Measurements from ENCODE around the gene HFE.
A peak's percentile ranks its signal among the peaks of the same experiment; 100 is the strongest.
"Not testable (repeated sequence)": the region's sequence is repeated elsewhere in the genome, so short reads cannot be mapped to it uniquely, and the experiment has no call there.

HFE gene

GRCh38 chr6:26075063-26075717 is 12.0 kb upstream of the HFE start:
- H3K27ac ChIP-seq = no peak overlapping the region
- H3K27me3 ChIP-seq (replicated peaks) = no peaks in the 10 kb centered on the region
- no peak overlapping the region for H3K4me3 ChIP-seq (ENCODE audit: low read depth, low read length)
- no peaks in the 10 kb centered on the region for H3K36me3 ChIP-seq (replicated peaks)
- in situ Hi-C loops (cut with HindIII; ENCODE audit: low pct_ligation_motif_present, low sequenced_read_pairs) = no loop called here
- TF ChIP-seq, protein P1, sequence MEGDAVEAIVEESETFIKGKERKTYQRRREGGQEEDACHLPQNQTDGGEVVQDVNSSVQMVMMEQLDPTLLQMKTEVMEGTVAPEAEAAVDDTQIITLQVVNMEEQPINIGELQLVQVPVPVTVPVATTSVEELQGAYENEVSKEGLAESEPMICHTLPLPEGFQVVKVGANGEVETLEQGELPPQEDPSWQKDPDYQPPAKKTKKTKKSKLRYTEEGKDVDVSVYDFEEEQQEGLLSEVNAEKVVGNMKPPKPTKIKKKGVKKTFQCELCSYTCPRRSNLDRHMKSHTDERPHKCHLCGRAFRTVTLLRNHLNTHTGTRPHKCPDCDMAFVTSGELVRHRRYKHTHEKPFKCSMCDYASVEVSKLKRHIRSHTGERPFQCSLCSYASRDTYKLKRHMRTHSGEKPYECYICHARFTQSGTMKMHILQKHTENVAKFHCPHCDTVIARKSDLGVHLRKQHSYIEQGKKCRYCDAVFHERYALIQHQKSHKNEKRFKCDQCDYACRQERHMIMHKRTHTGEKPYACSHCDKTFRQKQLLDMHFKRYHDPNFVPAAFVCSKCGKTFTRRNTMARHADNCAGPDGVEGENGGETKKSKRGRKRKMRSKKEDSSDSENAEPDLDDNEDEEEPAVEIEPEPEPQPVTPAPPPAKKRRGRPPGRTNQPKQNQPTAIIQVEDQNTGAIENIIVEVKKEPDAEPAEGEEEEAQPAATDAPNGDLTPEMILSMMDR (IDR thresholded peaks at IDR 0.05; ENCODE audit: low read depth, low read length, missing control alignments) = no peak
- DNase-seq = no peak

DNA sequence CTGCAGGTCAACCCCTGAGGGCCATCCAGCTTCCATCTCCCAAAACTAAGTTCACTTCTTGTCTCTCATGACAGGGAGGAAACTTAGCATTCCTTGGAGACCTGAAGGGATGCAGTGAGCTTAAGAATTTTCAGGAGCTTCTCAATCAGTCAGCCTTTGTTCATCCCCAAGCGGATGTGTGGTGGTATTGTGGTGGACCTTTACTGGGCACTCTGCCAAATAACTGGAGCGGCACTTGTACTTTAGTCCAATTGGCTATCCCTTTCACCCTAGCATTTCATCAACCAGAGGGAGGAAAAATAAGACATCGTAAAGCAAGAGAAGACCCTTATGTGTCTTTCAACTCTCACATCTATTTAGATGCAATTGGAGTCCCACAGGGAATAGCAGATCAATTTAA is 9.2 kb upstream of the HFE start:
- H3K27me3 ChIP-seq (replicated peaks); H3K36me3 ChIP-seq (replicated peaks); H3K4me3 ChIP-seq (ENCODE audit: low read depth, low read length); in situ Hi-C loops (cut with HindIII; ENCODE audit: low pct_ligation_motif_present, low sequenced_read_pairs); H3K27ac ChIP-seq; DNase-seq: not testable (repeated sequence)

DNA sequence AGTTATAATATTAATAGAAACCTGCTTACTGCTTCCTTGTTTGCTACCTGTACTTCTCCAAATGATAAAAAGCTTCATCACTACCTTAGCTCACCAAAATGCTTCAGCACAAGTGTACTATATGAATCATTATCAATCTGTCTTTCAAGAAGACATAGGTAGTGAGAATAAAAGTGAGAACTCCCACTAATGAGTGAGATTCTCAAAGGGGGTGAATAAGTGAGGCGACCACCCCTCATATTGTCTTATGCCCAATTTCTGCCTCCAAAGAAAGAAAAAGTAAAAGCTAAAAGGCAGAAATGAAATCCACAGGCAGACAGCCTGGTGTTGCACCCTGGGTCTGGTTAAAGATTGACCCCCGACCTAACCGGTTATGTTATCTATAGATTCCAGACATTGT is 6.1 kb upstream of the HFE start:
- H3K4me3 ChIP-seq (ENCODE audit: low read depth, low read length); in situ Hi-C loops (cut with HindIII; ENCODE audit: low pct_ligation_motif_present, low sequenced_read_pairs); H3K36me3 ChIP-seq (replicated peaks); H3K27ac ChIP-seq; H3K27me3 ChIP-seq (replicated peaks); DNase-seq: not testable (repeated sequence)

GRCh38 chr6:26086211-26086610 is 1.0 kb upstream of the HFE start:
- TF ChIP-seq, protein P1 (IDR thresholded peaks at IDR 0.05; ENCODE audit: low read depth, low read length, missing control alignments) = no peak
- no peaks in the 10 kb centered on the region for H3K27me3 ChIP-seq (replicated peaks)
- H3K36me3 ChIP-seq (replicated peaks) = no peaks in the 10 kb centered on the region
- in situ Hi-C loops (cut with HindIII; ENCODE audit: low pct_ligation_motif_present, low sequenced_read_pairs) = no loop called here
- no peak overlapping the region for H3K4me3 ChIP-seq (ENCODE audit: low read depth, low read length)
- DNase-seq = no peak
- H3K27ac ChIP-seq = no peak overlapping the region

GRCh38 chr6:26088344-26088743 is 1.1 kb downstream of the HFE start:
- in situ Hi-C loops (cut with HindIII; ENCODE audit: low pct_ligation_motif_present, low sequenced_read_pairs) = no loop called here
- peak overlapping the region; percentile 83 for H3K4me3 ChIP-seq (ENCODE audit: low read depth, low read length)
- H3K27ac ChIP-seq = no peak overlapping the region
- no peak for DNase-seq
- H3K36me3 ChIP-seq (replicated peaks) = no peaks in the 10 kb centered on the region
- no peaks in the 10 kb centered on the region for H3K27me3 ChIP-seq (replicated peaks)
- TF ChIP-seq, protein P1 (IDR thresholded peaks at IDR 0.05; ENCODE audit: low read depth, low read length, missing control alignments) = no peak

GRCh38 chr6:26089272-26089671 is 2.0 kb downstream of the HFE start:
- Histone ChIP-seq H3K27ac (no peak overlapping the region), H3K27me3 (replicated peaks) (no peaks in the 10 kb centered on the region), H3K4me3 (ENCODE audit: low read depth, low read length) (no peak overlapping the region), H3K36me3 (replicated peaks) (no peaks in the 10 kb centered on the region)
- no peak for DNase-seq
- in situ Hi-C loops (cut with HindIII; ENCODE audit: low pct_ligation_motif_present, low sequenced_read_pairs) = no loop called here
- TF ChIP-seq, protein P1 (IDR thresholded peaks at IDR 0.05; ENCODE audit: low read depth, low read length, missing control alignments) = no peak

GRCh38 chr6:26092443-26092842 is 5.2 kb downstream of the HFE start:
- Histone ChIP-seq H3K36me3 (replicated peaks) (no peaks in the 10 kb centered on the region), H3K27me3 (replicated peaks) (no peaks in the 10 kb centered on the region), H3K4me3 (ENCODE audit: low read depth, low read length) (no peak overlapping the region), H3K27ac (no peak overlapping the region)
- no peak for DNase-seq
- in situ Hi-C loops (cut with HindIII; ENCODE audit: low pct_ligation_motif_present, low sequenced_read_pairs) = no loop called here
- TF ChIP-seq, protein P1 (IDR thresholded peaks at IDR 0.05; ENCODE audit: low read depth, low read length, missing control alignments) = no peak

Data from brain microvascular endothelial cell (primary cell).